PC-3 (cell line): Measurements from ENCODE around the gene AKIRIN1. TPM values are rescaled to one million over a fixed set of nuclear protein-coding genes. Genes with fewer than 3 reads are reported as not detected.
"Not testable (repeated sequence)": the region's sequence is repeated elsewhere in the genome, so short reads cannot be mapped to it uniquely, and the experiment has no call there.

Source experiments
- ATAC-seq: fragments of 200-7000 bp; cut with Tn5 transposase; 2 replicates; pipeline ENCODE4 v1.9.1; 2020; ENCODE audit warnings: mild to moderate bottlenecking, moderate library complexity
- BruUV-seq: library from RNA; stranded (reverse); fragments of 400-500 nt; replicated peaks from 2 replicates; lab custom pipeline; 2021; lab: Mats Ljungman, UMichigan
- CTCF ChIA-PET: fragments of 300-600 bp; sonication (Branson Sonifier 250); formaldehyde crosslinking; loops from one replicate; lab custom pipeline; 2022; ENCODE audit warnings: antibody characterized with exemption; lab: Charles Lee
- POLR2A ChIA-PET: fragments of 300-600 bp; sonication (Branson Sonifier 250); formaldehyde crosslinking; loops from one replicate; lab custom pipeline; 2022; ENCODE audit warnings: antibody characterized with exemption; ENCODE audit not compliant: unreplicated experiment; lab: Charles Lee
- DNase-seq: peaks from one replicate; pipeline ENCODE4 v3.0.0-alpha.2; 2015
- H2AFZ ChIP-seq: fragments of 300-600 bp; sonication (generic); 2 replicates; pipeline ENCODE4 v1.6.0; 2016; ENCODE audit warnings: antibody characterized with exemption, low read length
- H3F3A ChIP-seq: fragments of 300-600 bp; sonication (generic); one replicate; pipeline ENCODE4 v1.6.0; 2017; ENCODE audit warnings: antibody characterized with exemption, low read length, control low read depth, mild to moderate bottlenecking; ENCODE audit not compliant: unreplicated experiment
- H3K27ac ChIP-seq: fragments of 300-600 bp; sonication (generic); 2 replicates; pipeline ENCODE4 v1.5.1; 2016; ENCODE audit warnings: mild to moderate bottlenecking, low read length
- H3K27me3 ChIP-seq: fragments of 300-600 bp; sonication (generic); 2 replicates; pipeline ENCODE4 v1.6.1; 2016; ENCODE audit warnings: low read length, mixed read lengths
- H3K36me3 ChIP-seq: fragments of 300-600 bp; sonication (generic); 2 replicates; pipeline ENCODE4 v1.6.1; 2016; ENCODE audit warnings: low read depth, mixed run types, low read length, mixed read lengths
- H3K4me1 ChIP-seq: fragments of 300-600 bp; sonication (generic); 2 replicates; pipeline ENCODE4 v1.5.1; 2016; ENCODE audit warnings: low read length; ENCODE audit not compliant: insufficient read depth
- H3K4me2 ChIP-seq: fragments of 300-600 bp; sonication (generic); 2 replicates; pipeline ENCODE4 v1.6.0; 2016; ENCODE audit warnings: low read length
- H3K4me3 ChIP-seq: fragments of 300-600 bp; sonication (generic); 2 replicates; pipeline ENCODE4 v1.5.1; 2016; ENCODE audit warnings: mild to moderate bottlenecking, low read length, mixed read lengths
- H3K79me2 ChIP-seq: fragments of 300-600 bp; sonication (generic); 2 replicates; pipeline ENCODE4 v1.6.1; 2017; ENCODE audit warnings: low read length, mixed read lengths
- H3K9ac ChIP-seq: fragments of 300-600 bp; sonication (generic); 2 replicates; pipeline ENCODE4 v1.6.0; 2016; ENCODE audit warnings: mild to moderate bottlenecking, low read length
- H3K9me2 ChIP-seq: fragments of 300-600 bp; sonication (generic); replicated peaks from 2 replicates; pipeline ENCODE4 v1.6.1; 2016; ENCODE audit warnings: mixed run types, low read length, mixed read lengths
- H3K9me3 ChIP-seq: fragments of 300-600 bp; sonication (generic); 2 replicates; pipeline ENCODE4 v1.6.1; 2016; ENCODE audit warnings: low read length, mixed read lengths
- H4K20me1 ChIP-seq: fragments of 300-600 bp; sonication (generic); 2 replicates; pipeline ENCODE4 v1.6.1; 2016; ENCODE audit warnings: low read length, mixed read lengths
- EZH2 ChIP-seq: fragments of 300-600 bp; sonication (generic); IDR thresholded peaks from one replicate; pipeline ENCODE4 v1.6.1; 2017; ENCODE audit warnings: antibody characterized with exemption, mild to moderate bottlenecking, low read length; ENCODE audit not compliant: unreplicated experiment
- EZH2phosphoT487 ChIP-seq: fragments of 300-600 bp; sonication (generic); IDR thresholded peaks from 2 replicates; pipeline ENCODE4 v1.6.1; 2018; ENCODE audit warnings: mild to moderate bottlenecking, antibody characterized with exemption, low read length, borderline replicate concordance
- intact Hi-C: fragments of 100-400 bp; cut with micrococcal nuclease; formaldehyde crosslinking; loops from 2 replicates; pipeline ENCODE4 v1.9.0; 2023
- total RNA-seq: library from RNA; depleted of rRNA; stranded (reverse); fragments of >200 nt; gene quantifications from 2 replicates; pipeline ENCODE4 v1.2.3, GENCODE V29; 2014
- TF ChIP-seq, protein P1 (sequence below): fragments of 300-600 bp; sonication (generic); conservative IDR thresholded peaks from 2 replicates; pipeline ENCODE4 v1.5.1; 2017; ENCODE audit warnings: antibody characterized with exemption, low read depth, mild to moderate bottlenecking, low read length

AKIRIN1 gene
- total RNA-seq, 1 experiment from 2014 or later: 58.6 TPM

GRCh38 chr1:38962113-38962512 lies 29.0 kb upstream of the AKIRIN1 start:
- Histone ChIP-seq H4K20me1 (no peaks in the 10 kb centered on the region), H3K79me2 (no peaks in the 10 kb centered on the region), H3K27me3 (no peaks in the 10 kb centered on the region), H3K9ac (no peak overlapping the region), H3K27ac (peak overlapping the region; percentile 34; the same call in 1 of the 2 replicates), H3K4me3 (no peak overlapping the region), H3F3A (no peaks in the 10 kb centered on the region), H3K4me1 (peaks cover 32% of the 10 kb centered on the region), H2AFZ (no peak overlapping the region), H3K36me3 (no peaks in the 10 kb centered on the region), H3K4me2 (peak overlapping the region; percentile 14; the same call in 1 of the 2 replicates), H3K9me2 (no peaks in the 10 kb centered on the region), H3K9me3 (no peaks in the 10 kb centered on the region)
- ChIA-PET POLR2A (interaction anchor here (0.6 kb wide), 1 partner anchor 103 kb away, joined by 3 read pairs; no protein-coding TSS in a partner anchor), CTCF (no interaction called here)
- no peak for ATAC-seq
- TF ChIP-seq EZH2: no peak
- TF ChIP-seq EZH2phosphoT487: no peak
- TF ChIP-seq, protein P1, sequence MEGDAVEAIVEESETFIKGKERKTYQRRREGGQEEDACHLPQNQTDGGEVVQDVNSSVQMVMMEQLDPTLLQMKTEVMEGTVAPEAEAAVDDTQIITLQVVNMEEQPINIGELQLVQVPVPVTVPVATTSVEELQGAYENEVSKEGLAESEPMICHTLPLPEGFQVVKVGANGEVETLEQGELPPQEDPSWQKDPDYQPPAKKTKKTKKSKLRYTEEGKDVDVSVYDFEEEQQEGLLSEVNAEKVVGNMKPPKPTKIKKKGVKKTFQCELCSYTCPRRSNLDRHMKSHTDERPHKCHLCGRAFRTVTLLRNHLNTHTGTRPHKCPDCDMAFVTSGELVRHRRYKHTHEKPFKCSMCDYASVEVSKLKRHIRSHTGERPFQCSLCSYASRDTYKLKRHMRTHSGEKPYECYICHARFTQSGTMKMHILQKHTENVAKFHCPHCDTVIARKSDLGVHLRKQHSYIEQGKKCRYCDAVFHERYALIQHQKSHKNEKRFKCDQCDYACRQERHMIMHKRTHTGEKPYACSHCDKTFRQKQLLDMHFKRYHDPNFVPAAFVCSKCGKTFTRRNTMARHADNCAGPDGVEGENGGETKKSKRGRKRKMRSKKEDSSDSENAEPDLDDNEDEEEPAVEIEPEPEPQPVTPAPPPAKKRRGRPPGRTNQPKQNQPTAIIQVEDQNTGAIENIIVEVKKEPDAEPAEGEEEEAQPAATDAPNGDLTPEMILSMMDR: no peak
- no TSS peak for BruUV-seq
- intact Hi-C loops: no loop called here
- peak; percentile 60 for DNase-seq

- DNase-seq: peak; percentile 26
- Histone ChIP-seq H3K27ac (peak overlapping the region; percentile 32; the same call in 1 of the 2 replicates), H3K4me2 (peak overlapping the region; percentile 14; the same call in 1 of the 2 replicates)
Measured at GRCh38 chr1:38962560-38962959, 28.5 kb upstream of the AKIRIN1 start.

DNA sequence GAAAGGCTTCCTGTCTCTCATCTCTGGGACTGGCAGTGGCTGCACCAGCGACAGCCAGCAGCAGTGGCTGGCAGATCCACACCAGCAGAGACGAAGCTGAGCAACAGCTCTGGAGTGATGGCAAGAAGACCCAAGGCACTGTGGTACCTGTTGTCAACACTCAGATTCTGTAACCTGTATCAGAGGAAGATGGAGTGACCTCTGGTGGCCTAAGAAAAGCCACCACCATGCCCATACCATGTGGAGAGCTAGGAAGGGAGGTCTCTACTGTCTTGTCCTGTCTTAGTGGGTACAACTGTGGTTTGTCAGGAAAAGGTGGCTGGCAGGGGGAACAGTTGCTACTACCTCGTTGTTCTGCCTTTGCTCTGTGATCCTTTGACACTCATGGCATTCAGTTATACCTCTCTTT lies 26.9 kb upstream of the AKIRIN1 start:
- Histone ChIP-seq H3K4me3 (no peak overlapping the region), H3K4me1 (peaks cover 21% of the 10 kb centered on the region), H3K9me2 (no peaks in the 10 kb centered on the region), H4K20me1 (no peaks in the 10 kb centered on the region), H2AFZ (no peak overlapping the region), H3K27ac (no peak overlapping the region), H3F3A (no peaks in the 10 kb centered on the region), H3K36me3 (no peaks in the 10 kb centered on the region), H3K4me2 (no peak overlapping the region), H3K79me2 (no peaks in the 10 kb centered on the region), H3K27me3 (no peaks in the 10 kb centered on the region), H3K9me3 (no peaks in the 10 kb centered on the region), H3K9ac (no peak overlapping the region)
- TF ChIP-seq, protein P1: peak; percentile 48
- no peak for TF ChIP-seq EZH2
- TF ChIP-seq EZH2phosphoT487: no peak
- BruUV-seq: no TSS peak
- ATAC-seq: peak; percentile 77
- ChIA-PET CTCF (interaction anchor here (0.6 kb wide), 1 partner anchor 95 kb away, joined by 5 read pairs; no protein-coding TSS in a partner anchor), POLR2A (interaction anchor here (0.5 kb wide), 1 partner anchor 934 kb away, joined by 5 read pairs; no protein-coding TSS in a partner anchor)
- DNase-seq: peak; percentile 38
- intact Hi-C loops: no loop called here

More at GRCh38 chr1:38962560-38962959, 28.5 kb upstream of the AKIRIN1 start:
- POLR2A ChIA-PET: no interaction called here
- Histone ChIP-seq H3F3A (no peaks in the 10 kb centered on the region), H3K36me3 (no peaks in the 10 kb centered on the region), H3K9me2 (no peaks in the 10 kb centered on the region), H3K4me1 (peaks cover 32% of the 10 kb centered on the region), H4K20me1 (no peaks in the 10 kb centered on the region), H3K9me3 (no peaks in the 10 kb centered on the region), H3K27me3 (no peaks in the 10 kb centered on the region), H2AFZ (no peak overlapping the region), H3K4me3 (no peak overlapping the region), H3K79me2 (no peaks in the 10 kb centered on the region), H3K9ac (no peak overlapping the region)
- TF ChIP-seq EZH2phosphoT487: no peak
- TF ChIP-seq, protein P1: no peak
- no peak for TF ChIP-seq EZH2
- no peak for ATAC-seq
- intact Hi-C loops: no loop called here
- BruUV-seq: no TSS peak
- CTCF ChIA-PET: no interaction called here

- H3F3A ChIP-seq, BruUV-seq, H3K79me2 ChIP-seq, H3K9me2 ChIP-seq, H2AFZ ChIP-seq, H3K4me1 ChIP-seq, POLR2A ChIA-PET, H3K27me3 ChIP-seq, H3K9me3 ChIP-seq, CTCF ChIA-PET, intact Hi-C loops, H3K9ac ChIP-seq, H3K27ac ChIP-seq, H3K4me3 ChIP-seq, ATAC-seq, H3K36me3 ChIP-seq, H3K4me2 ChIP-seq, H4K20me1 ChIP-seq: not testable (repeated sequence)
- DNase-seq: peak; percentile 4
Measured at GRCh38 chr1:38973145-38973544, 17.9 kb upstream of the AKIRIN1 start.
